Activated CD4-positive, alpha-beta T cell treated with anti-CD3 and anti-CD28 coated beads, Interleukin-2, amount 10 ng/mL, durations not matched to agents 7 days and 5 days (primary cell): ENCODE data around the gene AVEN. TPM values are rescaled to one million over a fixed set of nuclear protein-coding genes. Genes with fewer than 3 reads are reported as not detected.

Experiments
- CTCF ChIA-PET: fragments of 350-600 bp; sonication (Branson Sonifier 250); formaldehyde crosslinking; loops from one replicate; lab custom pipeline; 2021; ENCODE audit warnings: antibody characterized with exemption; lab: Charles Lee
- POLR2A ChIA-PET: fragments of 350-600 bp; sonication (Branson Sonifier 250); formaldehyde crosslinking; loops from one replicate; lab custom pipeline; 2021; ENCODE audit warnings: antibody characterized with exemption; lab: Charles Lee
- DNase-seq: peaks from one replicate; pipeline ENCODE4 v3.0.0-alpha.2; 2020
- H3K27ac Mint-ChIP-seq: one replicate; pipeline ENCODE4 v1.8.0; 2021; ENCODE audit warnings: mild to moderate bottlenecking, moderate library complexity, mixed read lengths
- H3K27me3 Mint-ChIP-seq: one replicate; pipeline ENCODE4 v1.8.0; 2021; ENCODE audit warnings: mixed read lengths
- H3K36me3 Mint-ChIP-seq: one replicate; pipeline ENCODE4 v1.8.0; 2021; ENCODE audit warnings: low read depth, mixed read lengths
- H3K4me1 Mint-ChIP-seq: one replicate; pipeline ENCODE4 v1.8.0; 2021; ENCODE audit warnings: mixed read lengths
- H3K4me3 Mint-ChIP-seq: one replicate; pipeline ENCODE4 v1.8.0; 2021; ENCODE audit warnings: mild to moderate bottlenecking, moderate library complexity, mixed read lengths
- H3K9me3 Mint-ChIP-seq: one replicate; pipeline ENCODE4 v1.8.0; 2021; ENCODE audit warnings: mixed read lengths
- total RNA-seq, 2 experiments: library from RNA; stranded (reverse); gene quantifications; one replicate each; pipeline ENCODE4 v1.2.3, GENCODE V29; 2021

Gene AVEN
- total RNA-seq, 2 experiments from 2014 or later, result 9.1 TPM

GRCh38 chr15:33846142-33846541, 192.9 kb downstream of the AVEN start:
- ChIA-PET POLR2A (no interaction called here), CTCF (no interaction called here)
- Mint-ChIP-seq H3K27ac (no peak overlapping the region), H3K27me3 (peaks cover 2% of the 10 kb centered on the region), H3K4me1 (no peaks in the 10 kb centered on the region), H3K4me3 (no peak overlapping the region), H3K9me3 (no peaks in the 10 kb centered on the region), H3K36me3 (no peaks in the 10 kb centered on the region)
- no peak for DNase-seq

- Mint-ChIP-seq H3K36me3 (no peaks in the 10 kb centered on the region), H3K27me3 (peaks cover 3% of the 10 kb centered on the region), H3K27ac (no peak overlapping the region), H3K4me1 (no peaks in the 10 kb centered on the region), H3K4me3 (no peak overlapping the region), H3K9me3 (no peaks in the 10 kb centered on the region)
- POLR2A ChIA-PET, result no interaction called here
- CTCF ChIA-PET, result no interaction called here
- no peak for DNase-seq
These were observed 194.4 kb downstream of the AVEN start for GRCh38 chr15:33844597-33844996.

GRCh38 chr15:33844186-33844585, 194.8 kb downstream of the AVEN start:
- Mint-ChIP-seq H3K27ac (no peak overlapping the region), H3K4me1 (no peaks in the 10 kb centered on the region), H3K4me3 (no peak overlapping the region), H3K36me3 (no peaks in the 10 kb centered on the region), H3K27me3 (peaks cover 3% of the 10 kb centered on the region), H3K9me3 (no peaks in the 10 kb centered on the region)
- ChIA-PET CTCF (no interaction called here), POLR2A (no interaction called here)
- DNase-seq, result no peak

- DNase-seq, result no peak
- Mint-ChIP-seq H3K9me3 (no peaks in the 10 kb centered on the region), H3K4me1 (no peaks in the 10 kb centered on the region), H3K27ac (no peak overlapping the region), H3K27me3 (peaks cover 3% of the 10 kb centered on the region), H3K36me3 (no peaks in the 10 kb centered on the region), H3K4me3 (no peak overlapping the region)
- CTCF ChIA-PET, result no interaction called here
- POLR2A ChIA-PET, result no interaction called here
These were observed 198.4 kb downstream of the AVEN start for GRCh38 chr15:33840615-33841014.

GRCh38 chr15:33839540-33839939, 199.5 kb downstream of the AVEN start:
- H3K27ac Mint-ChIP-seq, result no peak overlapping the region
- no peaks in the 10 kb centered on the region for H3K4me1 Mint-ChIP-seq
- no peak for DNase-seq
- H3K4me3 Mint-ChIP-seq, result no peak overlapping the region
- POLR2A ChIA-PET, result no interaction called here
- H3K9me3 Mint-ChIP-seq, result no peaks in the 10 kb centered on the region
- H3K27me3 Mint-ChIP-seq, result peaks cover 7% of the 10 kb centered on the region
- CTCF ChIA-PET, result no interaction called here
- no peaks in the 10 kb centered on the region for H3K36me3 Mint-ChIP-seq

- Mint-ChIP-seq H3K27ac (no peak overlapping the region), H3K4me3 (no peak overlapping the region), H3K4me1 (no peaks in the 10 kb centered on the region), H3K27me3 (peaks cover 7% of the 10 kb centered on the region), H3K36me3 (no peaks in the 10 kb centered on the region), H3K9me3 (no peaks in the 10 kb centered on the region)
- ChIA-PET POLR2A (no interaction called here), CTCF (no interaction called here)
- no peak for DNase-seq
These were observed 201.7 kb downstream of the AVEN start for GRCh38 chr15:33837294-33837693.

GRCh38 chr15:33834892-33835743, 203.9 kb downstream of the AVEN start:
- H3K4me3 Mint-ChIP-seq, result no peak overlapping the region
- POLR2A ChIA-PET, result no interaction called here
- DNase-seq, result no peak
- peaks cover 12% of the 10 kb centered on the region for H3K27me3 Mint-ChIP-seq
- no peaks in the 10 kb centered on the region for H3K36me3 Mint-ChIP-seq
- no peaks in the 10 kb centered on the region for H3K9me3 Mint-ChIP-seq
- no peaks in the 10 kb centered on the region for H3K4me1 Mint-ChIP-seq
- H3K27ac Mint-ChIP-seq, result no peak overlapping the region
- CTCF ChIA-PET, result no interaction called here

- ChIA-PET POLR2A (no interaction called here), CTCF (interaction anchor here (0.6 to 1.6 kb wide), 2 partner anchors 168 to 312 kb away, joined by 3 to 4 read pairs; no protein-coding TSS in a partner anchor)
- peaks cover 14% of the 10 kb centered on the region for H3K27me3 Mint-ChIP-seq
- H3K4me3 Mint-ChIP-seq, result no peak overlapping the region
- H3K27ac Mint-ChIP-seq, result no peak overlapping the region
- H3K9me3 Mint-ChIP-seq, result no peaks in the 10 kb centered on the region
- H3K36me3 Mint-ChIP-seq, result no peaks in the 10 kb centered on the region
- DNase-seq, result no peak
- H3K4me1 Mint-ChIP-seq, result no peaks in the 10 kb centered on the region
These were observed 207.4 kb downstream of the AVEN start for GRCh38 chr15:33831646-33832045.

- Mint-ChIP-seq H3K27ac (no peak overlapping the region), H3K9me3 (no peaks in the 10 kb centered on the region), H3K27me3 (peaks cover 14% of the 10 kb centered on the region), H3K36me3 (no peaks in the 10 kb centered on the region), H3K4me3 (no peak overlapping the region), H3K4me1 (no peaks in the 10 kb centered on the region)
- ChIA-PET POLR2A (no interaction called here), CTCF (no interaction called here)
- DNase-seq, result no peak
These were observed 208.7 kb downstream of the AVEN start for GRCh38 chr15:33830351-33830750.

GRCh38 chr15:33826201-33826600, 212.8 kb downstream of the AVEN start:
- ChIA-PET CTCF (no interaction called here), POLR2A (no interaction called here)
- Mint-ChIP-seq H3K9me3 (no peaks in the 10 kb centered on the region), H3K36me3 (no peaks in the 10 kb centered on the region), H3K4me3 (no peak overlapping the region), H3K27me3 (peaks cover 10% of the 10 kb centered on the region), H3K4me1 (no peaks in the 10 kb centered on the region), H3K27ac (no peak overlapping the region)
- no peak for DNase-seq

GRCh38 chr15:33825453-33825852, 213.6 kb downstream of the AVEN start:
- Mint-ChIP-seq H3K36me3 (no peaks in the 10 kb centered on the region), H3K27me3 (peaks cover 7% of the 10 kb centered on the region), H3K4me3 (no peak overlapping the region), H3K27ac (no peak overlapping the region), H3K4me1 (no peaks in the 10 kb centered on the region), H3K9me3 (no peaks in the 10 kb centered on the region)
- POLR2A ChIA-PET, result no interaction called here
- DNase-seq, result no peak
- CTCF ChIA-PET, result interaction anchor here (0.6 to 0.7 kb wide), 2 partner anchors 786 to 859 kb away, joined by 3 to 6 read pairs; no protein-coding TSS in a partner anchor

- DNase-seq, result no peak
- Mint-ChIP-seq H3K4me1 (no peaks in the 10 kb centered on the region), H3K27ac (no peak overlapping the region), H3K9me3 (no peaks in the 10 kb centered on the region), H3K36me3 (no peaks in the 10 kb centered on the region), H3K4me3 (no peak overlapping the region), H3K27me3 (peaks cover 6% of the 10 kb centered on the region)
- POLR2A ChIA-PET, result no interaction called here
- CTCF ChIA-PET, result interaction anchor here (0.8 to 1.6 kb wide), 2 partner anchors 9 to 13 kb away, joined by 3 read pairs; no protein-coding TSS in a partner anchor
These were observed 215.9 kb downstream of the AVEN start for GRCh38 chr15:33823119-33823518.

- Mint-ChIP-seq H3K4me3 (no peak overlapping the region), H3K4me1 (no peaks in the 10 kb centered on the region), H3K27ac (no peak overlapping the region), H3K27me3 (peaks cover 4% of the 10 kb centered on the region), H3K9me3 (no peaks in the 10 kb centered on the region), H3K36me3 (no peaks in the 10 kb centered on the region)
- ChIA-PET POLR2A (no interaction called here), CTCF (interaction anchor here (0.8 to 1.6 kb wide), 2 partner anchors 8 to 14 kb away, joined by 3 read pairs; no protein-coding TSS in a partner anchor)
- DNase-seq, result no peak
These were observed 216.5 kb downstream of the AVEN start for GRCh38 chr15:33822479-33822878.
